ENCODE measurements around the gene ANKFY1. TPM values are rescaled to one million over a fixed set of nuclear protein-coding genes. Genes with fewer than 3 reads are reported as not detected.

ANKFY1 gene
- total RNA-seq, 6 experiments from 2014 or later, result 21.3 to 34.9 (median 29.5) TPM

DNA sequence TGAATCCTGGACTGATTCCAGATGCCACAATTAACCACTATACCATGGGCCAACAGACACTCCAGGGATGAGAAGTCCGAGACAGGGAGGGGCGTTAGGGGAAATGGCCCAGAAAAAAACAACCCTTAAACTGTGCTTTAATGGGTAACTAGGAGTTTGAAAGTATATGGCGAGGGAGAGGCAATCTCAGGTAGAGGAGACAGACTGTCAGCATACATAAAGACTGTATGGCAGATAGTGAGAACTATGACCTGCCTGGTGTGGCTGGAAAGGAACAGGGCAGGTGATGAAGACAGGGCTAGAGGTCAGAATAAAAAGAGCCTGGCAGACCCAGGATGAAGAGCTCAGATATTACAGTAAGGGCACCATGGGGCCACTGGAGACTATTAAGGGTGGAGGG lies 129.1 kb downstream of the ANKFY1 start:
- no peak overlapping the region for H3K4me3 ChIP-seq
- peaks cover 0 to 14% (median 4%) of the 10 kb centered on the region in 4 donors for H3K4me1 ChIP-seq
- no peaks in the 10 kb centered on the region for H3K27me3 ChIP-seq
- no peak overlapping the region for H3K27ac ChIP-seq
- intact Hi-C loops (cut with DNase I), result no loop called here
- TF ChIP-seq, protein P1, sequence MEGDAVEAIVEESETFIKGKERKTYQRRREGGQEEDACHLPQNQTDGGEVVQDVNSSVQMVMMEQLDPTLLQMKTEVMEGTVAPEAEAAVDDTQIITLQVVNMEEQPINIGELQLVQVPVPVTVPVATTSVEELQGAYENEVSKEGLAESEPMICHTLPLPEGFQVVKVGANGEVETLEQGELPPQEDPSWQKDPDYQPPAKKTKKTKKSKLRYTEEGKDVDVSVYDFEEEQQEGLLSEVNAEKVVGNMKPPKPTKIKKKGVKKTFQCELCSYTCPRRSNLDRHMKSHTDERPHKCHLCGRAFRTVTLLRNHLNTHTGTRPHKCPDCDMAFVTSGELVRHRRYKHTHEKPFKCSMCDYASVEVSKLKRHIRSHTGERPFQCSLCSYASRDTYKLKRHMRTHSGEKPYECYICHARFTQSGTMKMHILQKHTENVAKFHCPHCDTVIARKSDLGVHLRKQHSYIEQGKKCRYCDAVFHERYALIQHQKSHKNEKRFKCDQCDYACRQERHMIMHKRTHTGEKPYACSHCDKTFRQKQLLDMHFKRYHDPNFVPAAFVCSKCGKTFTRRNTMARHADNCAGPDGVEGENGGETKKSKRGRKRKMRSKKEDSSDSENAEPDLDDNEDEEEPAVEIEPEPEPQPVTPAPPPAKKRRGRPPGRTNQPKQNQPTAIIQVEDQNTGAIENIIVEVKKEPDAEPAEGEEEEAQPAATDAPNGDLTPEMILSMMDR (IDR thresholded peaks at IDR 0.05), result no peak
- TF ChIP-seq POLR2A (IDR thresholded peaks at IDR 0.05), result no peak
- whole genome bisulfite sequencing (ENCODE audit: insufficient coverage, low coverage, low lambda C conversion rate, missing lambda C conversion rate), result 92% methylated on average over 3 of the region's 3 CpGs
- no peaks in the 10 kb centered on the region for H3K9me3 ChIP-seq
- peaks cover 0 to 2% (median 0%) of the 10 kb centered on the region in 4 donors for H3K36me3 ChIP-seq
- ATAC-seq (no peak), DNase-seq (no peak)

DNA sequence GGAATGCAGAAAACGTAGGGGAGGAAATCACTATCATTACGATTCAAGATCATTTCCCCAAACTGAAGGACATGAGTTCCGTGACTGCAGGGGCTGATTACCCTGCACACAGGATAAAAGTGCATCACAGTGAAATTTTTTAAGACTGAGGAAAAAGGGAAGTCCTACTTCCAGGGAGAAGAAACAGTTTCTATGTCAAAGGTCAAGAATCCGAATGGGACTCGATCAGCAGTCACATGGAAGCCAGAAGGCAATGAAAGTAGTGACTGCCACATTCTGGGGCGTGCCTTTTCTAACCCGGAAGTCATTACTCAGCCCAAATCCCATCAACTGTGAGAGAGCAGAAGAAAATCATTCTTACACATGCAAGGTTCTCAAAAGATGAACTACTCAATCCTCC lies 133.1 kb downstream of the ANKFY1 start:
- no peak for DNase-seq
- intact Hi-C loops (cut with DNase I), result no loop called here
- peaks cover 0 to 2% (median 0%) of the 10 kb centered on the region in 4 donors for H3K36me3 ChIP-seq
- H3K9me3 ChIP-seq, result no peaks in the 10 kb centered on the region
- ATAC-seq, result peak; percentile 63 to 76 (median 68)
- no peak overlapping the region for H3K4me3 ChIP-seq
- H3K27me3 ChIP-seq, result no peaks in the 10 kb centered on the region
- 29% methylated on average over 7 of the region's 7 CpGs for WGBS (ENCODE audit: insufficient coverage, low coverage, low lambda C conversion rate, missing lambda C conversion rate)
- TF ChIP-seq, protein P1 (IDR thresholded peaks at IDR 0.05), result no peak
- no peak for TF ChIP-seq POLR2A (IDR thresholded peaks at IDR 0.05)
- H3K27ac ChIP-seq, result peak overlapping the region; percentile 7 to 28 (median 26)
- peaks cover 0 to 11% (median 4%) of the 10 kb centered on the region in 4 donors for H3K4me1 ChIP-seq

DNA sequence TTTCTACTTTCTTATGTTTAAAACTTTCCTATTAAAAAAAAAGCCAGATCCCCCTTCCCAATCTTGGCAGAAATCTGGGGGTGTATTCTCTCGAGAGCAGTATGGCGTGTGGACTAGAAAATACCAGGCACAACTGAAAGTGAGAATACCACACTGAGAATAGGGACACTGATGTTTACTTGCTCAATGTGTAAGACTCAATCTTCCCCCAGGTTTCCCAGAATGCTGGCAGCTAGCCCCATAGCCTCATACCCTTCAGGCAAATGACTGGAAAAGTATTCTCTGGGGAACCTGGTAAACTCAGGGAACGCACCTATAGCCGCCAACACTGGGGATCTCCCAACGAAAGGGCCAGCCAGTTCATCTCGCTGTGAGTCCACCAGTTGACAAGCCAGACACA lies 136.2 kb downstream of the ANKFY1 start:
- WGBS (ENCODE audit: insufficient coverage, low coverage, low lambda C conversion rate, missing lambda C conversion rate), result 86% methylated on average over 5 of the region's 6 CpGs
- Histone ChIP-seq H3K36me3 (peaks cover 0 to 14% (median 8%) of the 10 kb centered on the region in 4 donors), H3K9me3 (no peaks in the 10 kb centered on the region), H3K4me1 (peaks cover 0 to 11% (median 4%) of the 10 kb centered on the region in 4 donors), H3K4me3 (no peak overlapping the region), H3K27me3 (no peaks in the 10 kb centered on the region), H3K27ac (no peak overlapping the region)
- intact Hi-C loops (cut with DNase I), result no loop called here
- TF ChIP-seq, protein P1 (IDR thresholded peaks at IDR 0.05), result no peak
- TF ChIP-seq POLR2A (IDR thresholded peaks at IDR 0.05), result no peak
- no peak for DNase-seq
- ATAC-seq, result peak; percentile 23 to 71 (median 58)

DNA sequence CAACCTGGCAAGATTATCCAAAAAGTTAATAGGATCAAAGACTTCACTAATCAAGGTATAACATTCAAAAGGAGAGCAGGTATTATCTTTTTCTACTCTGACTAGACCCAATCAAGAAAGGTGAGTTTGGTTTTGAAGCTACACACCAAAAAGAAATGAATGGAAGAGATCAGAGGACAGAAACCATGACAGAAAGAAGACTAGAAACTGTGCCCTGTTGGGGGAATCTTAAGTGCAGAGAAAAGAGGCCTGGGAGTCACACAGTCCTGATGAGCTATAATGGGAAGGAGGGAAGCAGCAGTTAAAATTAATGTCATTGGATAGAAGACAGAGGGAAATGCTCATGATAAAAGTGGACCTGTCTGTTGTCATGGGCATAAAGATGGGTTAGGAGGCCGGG lies 138.2 kb downstream of the ANKFY1 start:
- no peak for TF ChIP-seq POLR2A (IDR thresholded peaks at IDR 0.05)
- TF ChIP-seq, protein P1 (IDR thresholded peaks at IDR 0.05), result no peak
- WGBS (ENCODE audit: insufficient coverage, low coverage, low lambda C conversion rate, missing lambda C conversion rate), result 100% methylated on average over 1 of the region's 1 CpG
- DNase-seq (no peak), ATAC-seq (no peak)
- Histone ChIP-seq H3K4me1 (peaks cover 0 to 11% (median 4%) of the 10 kb centered on the region in 4 donors), H3K4me3 (no peak overlapping the region), H3K9me3 (no peaks in the 10 kb centered on the region), H3K36me3 (peaks cover 0 to 25% (median 11%) of the 10 kb centered on the region in 4 donors), H3K27ac (no peak overlapping the region), H3K27me3 (no peaks in the 10 kb centered on the region)
- intact Hi-C loops (cut with DNase I), result no loop called here
